Stimulated activated CD4-positive, alpha-beta T cell treated with anti-CD3 and anti-CD28 coated beads, Interleukin-12 subunit alpha, Interleukin-12 subunit beta, amount 100 ng/mL, for 4 hours (primary cell): Measurements from ENCODE around the gene ADGRD2.

Experiments
- DNase-seq: peaks from one replicate; pipeline ENCODE4 v3.0.0-alpha.2; 2020

Gene ADGRD2

DNA sequence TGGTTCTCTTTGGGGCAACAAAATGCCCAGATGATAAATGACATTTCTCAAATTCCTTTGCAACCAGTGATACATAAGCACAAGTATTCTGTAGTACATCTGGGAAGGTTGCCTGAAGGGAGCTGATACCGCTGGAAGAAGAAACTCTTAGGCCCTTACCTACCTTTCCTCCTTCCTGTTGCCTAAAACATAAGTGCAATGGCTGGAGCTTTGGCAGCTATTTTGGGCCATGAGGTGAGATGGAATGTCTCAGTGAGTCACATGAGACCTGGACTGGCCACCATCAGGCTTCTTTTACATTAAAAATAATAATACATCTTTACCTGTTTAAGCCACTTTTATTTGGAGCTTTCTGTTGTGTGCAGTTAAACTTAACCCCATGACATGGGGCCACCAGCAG lies 11.2 kb upstream of the ADGRD2 start:
- no peak for DNase-seq

DNA sequence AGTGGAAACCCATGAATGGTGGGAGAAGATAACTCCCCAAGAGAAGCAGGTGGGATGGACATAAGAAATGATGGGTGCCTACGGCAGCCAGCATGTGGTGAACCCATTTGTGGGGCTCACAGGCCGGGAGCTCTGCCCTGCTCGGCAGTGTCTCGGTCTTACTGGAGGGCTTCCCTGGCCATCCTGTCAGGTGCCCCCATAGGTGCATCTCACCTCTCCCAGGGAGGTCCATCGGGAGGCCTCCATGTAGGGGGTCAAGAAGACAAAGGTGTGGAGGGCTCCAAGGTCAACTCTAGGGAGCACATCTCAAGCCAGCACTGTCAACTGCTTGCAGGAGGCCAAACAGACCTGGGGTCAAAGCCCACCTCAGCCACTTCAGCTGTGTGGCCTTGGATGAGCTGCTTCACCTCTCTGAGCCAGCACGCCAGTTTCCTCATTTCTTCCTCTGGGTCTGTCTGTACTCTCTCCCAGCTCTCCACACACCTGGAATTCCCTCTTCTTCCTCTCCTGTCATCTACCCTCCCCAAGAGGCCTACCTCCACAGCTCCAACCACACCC lies 10.5 kb upstream of the ADGRD2 start:
- DNase-seq: no peak

DNA sequence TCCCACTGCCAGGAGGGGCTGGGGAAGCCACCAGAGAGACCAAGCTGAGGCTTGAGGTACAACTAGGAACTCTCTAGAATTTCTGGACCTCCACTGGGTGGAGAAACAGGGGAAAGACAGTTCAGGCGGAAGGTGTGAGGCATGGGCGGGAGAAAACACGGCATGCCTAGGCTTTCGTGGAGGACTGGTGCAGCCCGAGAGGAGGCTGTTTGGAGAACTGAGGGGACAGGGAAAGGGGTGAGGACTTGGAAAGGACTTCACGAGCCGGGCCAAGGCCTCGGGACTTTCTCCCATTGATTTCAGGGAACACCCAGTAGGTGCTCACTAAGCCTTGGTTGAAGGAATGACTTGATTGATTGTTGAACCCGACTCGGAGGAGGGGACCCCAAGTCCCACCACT lies 9.5 kb upstream of the ADGRD2 start:
- DNase-seq: no peak

DNA sequence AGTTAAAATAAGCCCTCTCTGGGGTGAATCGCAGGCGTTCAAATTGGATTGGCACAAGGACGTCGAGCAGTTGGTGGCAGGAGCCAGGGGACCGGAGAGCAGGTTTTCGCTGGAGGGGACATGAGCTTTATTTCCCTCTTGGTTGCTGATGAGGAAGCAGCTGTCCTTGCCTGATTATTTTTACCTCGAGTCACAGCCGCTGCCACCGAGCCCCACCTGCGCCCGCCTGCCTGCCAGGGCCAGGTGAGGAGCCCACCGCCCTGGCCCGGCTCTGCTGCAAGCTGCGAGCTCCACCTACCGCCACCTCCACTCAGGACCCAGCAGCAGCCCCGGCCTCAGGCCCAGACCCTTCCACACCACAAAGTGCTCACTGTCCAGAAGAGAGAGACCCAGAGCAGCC lies 9.0 kb upstream of the ADGRD2 start:
- no peak for DNase-seq

DNA sequence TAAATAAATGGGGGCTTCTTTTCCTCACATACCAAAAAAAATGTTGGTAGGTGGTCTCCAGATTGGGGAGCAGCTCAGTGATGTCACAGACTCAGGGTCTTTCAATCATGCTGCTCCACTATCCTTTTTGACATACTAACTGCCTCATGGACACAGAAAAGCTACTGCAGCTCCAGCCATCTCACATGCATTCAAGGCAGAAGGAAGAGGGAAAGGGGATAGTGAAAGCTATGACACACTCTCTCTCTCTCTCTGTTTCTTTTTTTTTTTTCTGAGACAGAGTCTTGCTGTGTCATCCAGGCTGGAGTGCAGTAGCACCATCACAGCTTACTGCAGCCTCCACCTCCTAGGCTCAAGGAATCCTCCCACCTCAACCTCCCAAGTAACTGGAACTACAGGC lies 7.9 kb upstream of the ADGRD2 start:
- DNase-seq: no peak

DNA sequence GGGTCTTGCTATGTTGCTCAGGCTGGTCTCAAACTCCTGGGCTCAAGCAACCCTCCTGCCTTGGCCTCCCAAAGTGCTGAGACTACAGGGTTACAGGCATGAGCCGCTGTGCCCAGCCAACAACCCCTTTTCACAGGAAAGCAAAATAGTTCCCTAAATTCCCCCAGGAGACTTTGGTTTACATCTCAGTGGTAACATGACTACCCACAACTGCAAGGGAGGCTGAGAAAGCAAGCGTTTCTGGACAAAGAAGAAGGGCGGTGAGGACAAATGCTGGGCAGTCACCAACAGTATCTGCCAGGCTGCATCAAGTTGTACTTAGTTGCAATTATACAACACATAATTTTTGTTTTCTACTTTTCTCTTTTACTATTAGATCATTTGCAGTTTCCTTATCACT lies 7.4 kb upstream of the ADGRD2 start:
- DNase-seq: no peak

DNA sequence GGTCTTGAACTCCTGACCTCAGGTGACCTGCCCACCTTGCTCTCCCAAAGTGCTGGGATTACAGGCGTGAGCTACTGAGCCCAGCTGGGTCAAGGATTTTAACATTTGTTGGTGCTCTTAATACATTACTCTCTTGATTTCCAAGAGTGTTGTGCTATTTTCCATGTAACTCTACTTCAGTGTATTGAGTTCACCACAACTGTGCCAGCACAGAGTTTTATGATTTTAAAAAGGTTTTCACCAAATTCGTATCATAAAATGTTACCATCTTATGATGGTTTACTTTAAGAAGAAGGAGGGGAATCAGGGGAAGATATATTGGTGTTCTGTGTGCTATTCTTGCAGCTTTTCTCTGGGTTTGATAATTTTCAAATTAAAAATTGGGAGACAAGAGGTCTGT lies 6.6 kb upstream of the ADGRD2 start:
- no peak for DNase-seq

DNA sequence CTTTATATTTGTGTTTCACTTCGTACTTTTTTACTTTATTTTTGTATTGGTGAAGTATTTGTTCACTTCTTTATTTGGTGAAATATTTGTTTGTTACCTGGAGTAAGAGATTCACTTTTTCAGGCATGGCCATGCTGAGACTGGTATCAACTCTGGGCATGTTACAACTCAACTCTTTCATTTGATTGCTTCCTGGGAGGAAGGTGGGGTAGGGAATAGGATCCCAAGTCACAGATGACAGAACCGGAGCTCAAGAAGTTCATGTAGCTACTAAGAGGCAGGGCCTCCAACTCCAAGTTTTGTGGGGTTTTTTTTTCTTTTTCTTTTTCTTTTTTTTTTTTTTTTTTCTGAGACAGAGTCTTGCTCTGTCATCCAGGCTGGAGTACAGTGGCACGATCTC lies 6.1 kb upstream of the ADGRD2 start:
- DNase-seq: no peak

DNA sequence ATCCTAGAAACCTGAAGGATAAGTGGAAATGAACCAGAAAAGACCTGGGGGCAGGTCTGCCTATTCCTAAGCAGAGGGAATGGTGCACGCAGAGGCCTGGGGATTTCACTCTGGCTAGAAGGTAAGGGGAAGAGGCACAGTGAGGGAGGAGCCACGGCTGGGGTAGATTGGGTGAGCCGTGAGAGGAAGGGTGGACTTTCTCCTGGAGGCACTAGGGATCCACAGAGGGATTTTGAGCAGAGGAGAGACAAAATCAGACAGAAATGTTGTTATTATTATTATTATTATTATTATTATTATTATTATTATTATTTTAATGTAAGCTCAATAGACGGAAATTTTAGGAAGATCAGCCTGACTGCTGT lies 3.0 kb upstream of the ADGRD2 start:
- no peak for DNase-seq

DNA sequence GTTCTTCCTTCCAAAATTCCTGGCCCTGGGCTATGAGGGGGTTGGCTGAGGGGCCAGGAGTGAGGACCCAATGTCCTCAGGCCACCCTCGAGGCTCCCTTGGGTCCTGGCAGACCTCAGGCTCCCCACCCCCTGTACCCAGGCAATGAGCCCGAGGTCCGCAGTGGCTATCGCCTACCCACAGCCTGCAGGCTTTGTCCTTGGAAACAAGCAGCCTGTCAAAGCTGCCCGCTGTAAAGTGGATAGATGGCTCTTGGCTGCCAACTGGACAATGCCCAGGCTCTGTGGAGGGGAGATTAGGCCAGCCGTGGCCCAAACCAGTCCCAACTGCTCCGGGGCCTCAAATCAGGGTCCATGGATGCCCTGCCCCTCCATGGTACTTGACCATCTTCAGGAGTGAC lies 2.2 kb upstream of the ADGRD2 start:
- DNase-seq: no peak

DNA sequence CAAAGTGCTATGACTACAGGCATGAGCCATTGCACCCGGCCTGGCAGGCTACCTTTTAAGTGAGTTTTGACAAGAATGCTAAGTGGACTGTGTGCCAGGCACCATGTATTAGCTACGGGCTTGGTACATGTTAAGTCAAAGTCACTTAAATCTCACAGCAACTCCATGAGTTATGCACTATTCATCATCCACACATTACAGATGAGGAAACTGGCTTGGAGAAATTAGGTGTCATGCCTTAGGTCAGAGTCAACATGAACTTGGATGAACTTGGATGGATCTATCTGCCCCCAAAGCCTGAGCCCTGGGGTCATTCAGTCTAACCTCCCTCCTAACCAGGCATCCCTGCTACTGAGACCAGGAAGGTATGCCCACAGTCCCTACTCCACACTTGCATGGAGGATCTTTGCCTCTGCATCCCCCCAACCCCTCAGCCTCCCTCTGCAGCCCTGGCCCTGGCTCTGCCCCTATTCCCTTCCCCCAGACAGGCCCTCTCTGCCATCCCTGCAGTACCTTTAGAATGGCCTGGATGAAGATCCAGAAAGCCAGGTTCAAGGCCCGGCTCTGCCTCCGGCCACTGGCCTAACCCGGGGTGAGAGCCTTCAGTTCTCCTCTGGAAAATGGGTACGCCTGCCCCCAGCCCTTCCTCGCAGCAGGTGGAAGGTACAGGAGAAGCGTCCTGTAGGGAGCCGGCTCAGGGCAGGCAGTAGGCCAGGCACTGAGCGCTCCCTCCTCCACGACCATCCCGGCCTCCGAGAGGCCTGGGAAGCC lies 685 bp upstream of the ADGRD2 start:
- no peak for DNase-seq

DNA sequence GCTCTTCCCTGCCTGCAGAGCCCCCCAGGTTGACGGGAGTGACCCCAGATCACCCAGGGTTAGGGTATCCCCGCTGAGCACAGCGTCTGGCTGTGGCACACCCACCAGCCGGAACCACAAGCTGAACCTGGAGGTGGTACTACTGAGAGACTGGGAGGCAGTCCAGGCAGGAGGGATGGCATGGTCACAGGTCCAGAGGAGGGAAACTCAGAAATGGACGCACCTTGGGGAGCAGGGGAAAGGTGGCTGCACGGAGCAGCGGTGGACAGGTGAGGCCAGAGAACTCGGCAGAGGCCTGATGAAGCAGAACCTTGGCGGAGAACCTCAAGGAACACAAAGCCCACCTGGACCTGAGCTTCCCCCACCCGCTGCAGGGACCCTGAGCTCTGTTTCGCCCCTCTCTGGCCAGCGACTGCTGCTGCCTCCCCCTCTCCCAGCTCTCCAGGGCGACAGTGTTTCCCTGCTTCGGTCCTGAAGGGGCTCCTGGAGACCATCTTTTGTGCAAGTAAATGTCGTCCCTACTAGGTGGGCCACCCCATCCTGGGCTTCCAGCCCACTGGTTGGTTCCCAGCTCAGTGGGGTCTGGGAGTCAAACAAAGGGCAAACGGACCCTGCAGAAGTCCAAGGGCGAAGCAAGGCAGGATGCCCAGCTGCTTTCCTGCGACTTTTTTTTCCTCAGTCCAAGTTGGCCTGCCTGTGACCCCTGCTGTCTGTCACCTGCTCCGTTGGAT lies 845 bp downstream of the ADGRD2 start:
- no peak for DNase-seq

DNA sequence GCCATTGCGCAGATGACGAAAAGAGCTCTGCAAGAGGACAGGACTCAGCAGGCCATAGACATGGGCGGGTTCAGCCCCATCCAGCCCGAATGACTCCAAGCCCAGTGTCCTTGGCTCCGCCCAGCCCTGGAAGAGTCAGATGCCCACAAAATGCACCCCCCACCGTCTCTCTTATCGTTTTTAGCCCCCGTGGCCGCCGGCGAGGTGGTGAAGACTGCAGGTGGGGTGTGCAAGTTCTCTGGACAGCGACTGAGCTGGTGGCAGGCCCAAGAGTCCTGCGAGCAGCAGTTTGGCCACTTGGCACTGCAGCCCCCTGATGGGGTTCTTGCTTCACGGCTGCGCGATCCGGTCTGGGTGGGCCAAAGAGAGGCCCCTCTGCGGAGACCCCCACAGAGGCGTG lies 2.1 kb downstream of the ADGRD2 start:
- no peak for DNase-seq

DNA sequence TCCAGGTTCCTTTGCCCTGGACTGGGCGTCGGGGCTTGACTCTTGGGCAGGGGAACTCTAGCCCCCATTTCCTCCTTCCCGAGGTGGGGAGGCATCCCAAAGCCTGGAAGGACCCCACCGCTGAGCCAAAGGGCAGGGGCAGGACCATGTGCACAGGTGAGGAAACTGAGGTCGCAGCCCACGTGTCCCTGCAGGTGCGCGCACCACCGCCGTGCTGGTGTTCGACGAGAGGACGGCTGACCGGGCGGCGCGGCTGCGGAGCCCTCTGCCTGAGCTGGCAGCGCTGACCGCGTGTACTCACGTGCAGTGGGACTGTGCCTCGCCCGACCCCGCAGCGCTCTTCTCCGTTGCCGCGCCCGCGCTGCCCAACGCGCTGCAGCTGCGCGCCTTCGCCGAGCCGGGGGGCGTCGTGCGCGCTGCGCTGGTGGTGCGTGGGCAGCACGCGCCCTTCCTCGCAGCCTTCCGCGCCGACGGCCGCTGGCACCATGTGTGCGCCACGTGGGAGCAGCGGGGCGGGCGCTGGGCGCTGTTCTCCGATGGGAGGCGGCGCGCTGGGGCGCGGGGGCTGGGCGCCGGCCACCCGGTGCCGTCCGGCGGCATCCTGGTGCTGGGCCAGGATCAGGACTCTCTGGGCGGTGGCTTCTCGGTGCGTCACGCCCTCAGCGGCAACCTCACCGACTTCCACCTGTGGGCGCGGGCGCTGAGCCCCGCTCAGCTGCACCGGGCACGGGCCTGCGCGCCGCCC lies 2.8 kb downstream of the ADGRD2 start:
- no peak for DNase-seq

DNA sequence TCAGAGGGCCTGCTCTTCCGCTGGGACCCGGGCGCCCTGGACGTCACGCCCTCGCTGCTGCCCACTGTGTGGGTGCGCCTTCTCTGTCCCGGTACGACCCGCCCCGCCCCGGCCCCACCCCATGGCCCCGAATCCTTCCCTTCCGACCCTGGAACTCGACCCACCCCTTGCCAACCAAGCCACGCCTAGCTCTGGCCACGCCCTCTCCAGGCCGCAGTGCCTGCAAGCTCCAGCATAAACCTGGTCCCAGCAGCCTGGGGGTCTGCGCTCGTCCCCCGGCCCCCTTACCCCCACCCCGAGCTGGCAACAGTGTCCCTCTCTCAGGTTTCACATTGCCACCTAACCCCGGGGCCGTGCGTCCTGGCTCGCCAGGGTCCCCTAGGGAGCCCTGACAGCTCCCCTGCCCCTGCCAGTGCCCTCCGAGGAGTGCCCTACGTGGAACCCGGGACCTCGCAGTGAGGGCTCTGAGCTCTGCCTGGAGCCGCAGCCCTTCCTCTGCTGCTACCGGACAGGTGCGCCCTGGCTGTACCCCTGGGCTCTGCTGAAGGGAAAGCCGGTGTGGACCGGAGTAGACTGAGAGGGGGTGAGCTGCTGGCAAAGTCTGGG lies 3.4 kb downstream of the ADGRD2 start:
- DNase-seq: no peak

DNA sequence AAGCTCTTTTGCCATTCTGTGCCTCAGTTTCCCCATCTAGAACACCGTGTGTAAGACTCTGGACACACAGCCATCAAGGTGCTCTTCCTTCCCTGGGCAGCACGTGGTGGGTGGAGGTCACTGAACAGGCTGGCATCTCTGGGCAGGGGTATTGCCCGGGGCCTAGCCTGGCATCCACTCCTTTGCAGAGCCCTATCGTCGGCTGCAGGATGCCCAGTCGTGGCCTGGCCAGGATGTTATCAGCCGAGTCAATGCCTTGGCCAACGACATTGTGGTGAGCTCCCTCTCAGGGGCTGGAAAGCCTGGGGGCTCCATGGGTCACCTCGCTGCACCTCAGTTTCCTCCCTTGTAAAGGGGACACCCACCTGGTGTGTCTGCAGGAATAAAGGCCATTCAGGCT lies 4.0 kb downstream of the ADGRD2 start:
- DNase-seq: no peak

DNA sequence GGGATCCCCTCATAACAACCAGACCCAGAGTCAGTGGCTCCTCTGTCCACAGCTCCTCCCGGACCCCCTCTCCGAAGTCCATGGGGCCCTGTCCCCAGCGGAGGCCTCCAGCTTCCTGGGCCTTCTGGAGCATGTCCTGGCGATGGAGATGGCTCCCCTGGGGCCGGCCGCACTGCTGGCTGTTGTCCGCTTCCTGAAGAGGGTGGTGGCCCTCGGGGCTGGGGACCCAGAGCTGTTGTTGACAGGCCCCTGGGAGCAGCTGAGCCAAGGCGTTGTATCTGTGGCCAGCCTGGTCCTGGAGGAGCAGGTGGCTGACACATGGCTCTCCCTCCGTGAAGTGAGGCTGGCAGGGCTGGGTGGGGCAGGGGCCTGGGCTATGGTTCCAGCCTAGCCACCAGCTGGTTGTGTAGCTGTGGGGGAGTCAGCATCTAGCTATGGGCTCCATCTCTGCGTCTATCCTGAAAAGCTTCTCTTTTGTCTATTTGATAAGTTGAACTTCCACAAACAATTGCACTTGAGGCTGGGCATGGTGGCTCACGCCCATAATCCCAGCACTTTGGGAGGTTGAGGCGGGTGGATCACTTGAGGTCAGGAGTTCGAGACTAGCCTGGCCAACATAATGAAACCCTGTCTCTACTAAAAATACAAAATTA lies 4.7 kb downstream of the ADGRD2 start:
- DNase-seq: no peak

DNA sequence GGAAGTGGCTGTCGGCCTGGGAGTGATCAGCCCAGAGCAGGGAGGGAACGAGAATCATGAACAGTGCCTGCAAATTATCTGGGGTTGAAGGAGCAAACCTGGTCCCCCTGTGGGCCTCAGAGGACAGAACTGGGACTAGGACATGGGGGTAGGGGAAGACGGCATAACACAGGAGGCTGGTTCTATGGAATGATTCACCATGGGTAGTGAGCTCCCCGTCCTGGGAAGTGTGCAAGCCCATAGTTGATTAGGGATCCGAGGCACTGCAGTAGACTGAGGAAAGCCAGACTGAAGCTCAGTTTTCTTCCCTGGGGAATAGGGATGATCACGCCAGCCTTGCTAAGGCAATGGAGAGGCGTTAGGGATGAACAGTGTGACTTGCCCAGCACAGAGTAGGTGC lies 5.6 kb downstream of the ADGRD2 start:
- no peak for DNase-seq

DNA sequence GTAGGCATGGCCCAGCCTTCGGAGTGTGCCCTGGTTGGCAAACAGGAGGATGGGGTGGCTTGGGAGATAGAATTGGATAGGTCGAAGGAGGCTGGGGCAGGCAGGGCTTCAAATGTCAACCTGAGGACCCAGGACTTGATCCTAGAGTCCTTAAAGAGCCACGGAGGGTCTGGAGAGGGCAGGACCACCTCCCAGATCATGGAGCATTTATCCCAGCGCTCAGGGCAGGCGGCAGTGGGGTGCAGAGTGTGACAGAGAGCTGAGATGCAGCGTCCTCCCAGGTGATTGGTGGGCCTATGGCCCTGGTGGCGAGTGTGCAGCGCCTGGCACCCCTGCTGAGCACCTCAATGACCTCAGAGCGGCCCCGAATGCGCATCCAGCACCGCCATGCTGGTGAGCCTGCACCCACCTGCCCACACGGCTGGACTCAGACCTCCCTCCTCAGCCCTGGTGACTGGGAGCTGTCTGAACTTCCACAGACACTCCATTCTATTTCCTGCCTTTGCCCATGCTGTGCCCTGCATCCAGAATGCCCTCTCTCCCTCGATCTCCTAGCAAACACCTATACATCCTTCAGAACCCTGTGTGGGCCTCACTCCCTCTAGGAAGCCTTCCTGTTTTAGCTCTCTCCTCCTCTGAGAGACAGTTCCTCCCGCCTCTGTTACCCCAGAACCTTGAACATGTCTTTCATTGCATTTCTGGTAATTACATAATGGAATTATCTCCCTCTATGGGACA lies 6.3 kb downstream of the ADGRD2 start:
- DNase-seq: no peak

DNA sequence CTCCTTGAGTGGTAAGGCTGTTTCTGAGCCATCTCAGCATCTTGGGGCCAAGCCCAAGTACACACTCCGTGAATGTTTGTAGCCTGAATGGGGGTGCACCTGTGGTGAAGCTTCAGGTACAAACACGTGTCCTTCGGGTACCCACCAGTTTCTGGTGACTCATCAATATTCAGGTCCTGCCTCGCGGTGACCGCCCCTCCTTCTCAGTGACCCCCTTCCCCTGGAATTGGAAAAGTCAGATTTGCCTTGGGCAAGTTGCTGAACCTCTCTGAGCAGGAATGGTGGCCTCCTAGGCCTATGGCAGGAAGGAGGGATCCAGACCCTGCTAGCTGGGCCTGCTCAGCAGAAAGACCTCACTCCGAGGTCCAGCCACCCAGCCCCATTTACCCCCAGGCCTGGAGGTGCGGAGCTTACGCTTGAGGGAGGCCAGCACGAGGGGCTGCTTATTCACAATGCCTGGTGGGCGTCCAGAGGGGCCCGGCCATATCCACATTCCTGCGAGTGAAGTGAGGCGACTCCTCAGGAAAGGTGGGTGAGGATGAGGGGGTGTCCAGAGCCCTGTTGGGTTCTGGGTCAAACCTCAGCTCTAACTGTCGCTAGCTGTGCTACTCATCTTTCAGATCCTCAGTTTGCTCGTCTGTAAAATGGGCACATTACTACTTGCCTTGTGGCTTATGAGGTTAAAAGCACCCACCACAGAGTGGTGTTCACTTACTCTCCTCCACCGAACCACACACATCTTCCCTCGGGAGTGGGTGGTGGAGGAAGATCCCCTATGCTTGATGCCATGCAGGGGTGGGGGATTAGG lies 7.0 kb downstream of the ADGRD2 start:
- no peak for DNase-seq

DNA sequence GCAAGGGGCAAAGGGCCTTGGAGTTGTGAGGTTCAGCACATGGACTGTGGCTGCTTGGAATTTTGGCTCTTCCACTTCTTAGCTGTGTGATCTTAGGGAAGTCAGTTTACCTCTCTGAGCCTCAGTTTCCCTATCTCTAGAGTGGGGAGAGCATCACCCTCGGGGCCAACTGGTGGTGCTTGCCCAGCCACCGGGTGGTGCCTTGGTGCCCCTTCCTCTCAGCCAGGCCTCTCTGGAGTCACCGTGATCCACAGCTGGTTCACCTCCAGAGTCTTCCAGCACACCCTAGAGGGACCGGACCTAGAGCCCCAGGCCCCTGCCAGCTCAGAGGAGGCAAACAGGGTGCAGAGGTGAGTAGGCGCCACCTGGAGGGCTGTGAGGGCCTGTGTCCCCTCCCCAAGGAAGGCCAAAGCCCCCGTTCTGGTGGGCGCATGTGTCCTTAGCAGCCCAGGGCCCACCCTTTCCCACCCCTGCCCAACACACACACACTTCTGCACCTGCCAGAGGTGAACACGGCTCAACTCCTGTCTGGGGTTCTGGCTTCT lies 7.7 kb downstream of the ADGRD2 start:
- DNase-seq: no peak
